GM23248 (cell line): ENCODE measurements around the gene TUBB6. TPM values are rescaled to one million over a fixed set of nuclear protein-coding genes. Genes with fewer than 3 reads are reported as not detected.

Source experiments
- DNase-seq: peaks from one replicate; pipeline ENCODE4 v3.0.0-alpha.2; 2015
- H2AFZ ChIP-seq: fragments of 200-600 bp; sonication (generic); 2 replicates; pipeline ENCODE4 v1.6.1; 2016; ENCODE audit warnings: antibody characterized with exemption
- H3F3A ChIP-seq: fragments of 200-600 bp; sonication (generic); 2 replicates; pipeline ENCODE4 v1.6.1; 2016; ENCODE audit warnings: mild to moderate bottlenecking, antibody characterized with exemption, mixed run types; ENCODE audit not compliant: insufficient read depth
- H3K27ac ChIP-seq: fragments of 200-600 bp; sonication (generic); 2 replicates; pipeline ENCODE4 v1.5.1; 2016; ENCODE audit warnings: mild to moderate bottlenecking
- H3K27me3 ChIP-seq: fragments of 200-600 bp; sonication (generic); replicated peaks from 2 replicates; pipeline ENCODE4 v1.6.1; 2016; ENCODE audit warnings: mild to moderate bottlenecking; ENCODE audit not compliant: insufficient read depth
- H3K36me3 ChIP-seq: fragments of 200-600 bp; sonication (generic); 2 replicates; pipeline ENCODE4 v1.6.1; 2016; ENCODE audit warnings: low read depth, mild to moderate bottlenecking
- H3K4me1 ChIP-seq: fragments of 200-600 bp; sonication (generic); 2 replicates; pipeline ENCODE4 v1.6.1; 2016; ENCODE audit warnings: mild to moderate bottlenecking; ENCODE audit not compliant: insufficient read depth
- H3K4me2 ChIP-seq: fragments of 200-600 bp; sonication (generic); one replicate; pipeline ENCODE4 v1.6.1; 2016; ENCODE audit warnings: mild to moderate bottlenecking; ENCODE audit not compliant: unreplicated experiment
- H3K4me3 ChIP-seq: fragments of 200-600 bp; sonication (generic); 2 replicates; pipeline ENCODE4 v1.5.1; 2016; ENCODE audit warnings: mild to moderate bottlenecking
- H3K79me2 ChIP-seq: fragments of 200-600 bp; sonication (generic); 2 replicates; pipeline ENCODE4 v1.6.1; 2016; ENCODE audit warnings: mild to moderate bottlenecking; ENCODE audit not compliant: insufficient read depth
- H3K9ac ChIP-seq: fragments of 200-600 bp; sonication (generic); 2 replicates; pipeline ENCODE4 v1.6.1; 2016; ENCODE audit warnings: mild to moderate bottlenecking
- H3K9me2 ChIP-seq: fragments of 200-600 bp; sonication (generic); 2 replicates; pipeline ENCODE4 v1.6.1; 2016; ENCODE audit warnings: mixed run types, mild to moderate bottlenecking, moderate library complexity; ENCODE audit not compliant: insufficient read depth
- H3K9me3 ChIP-seq: fragments of 200-600 bp; sonication (generic); one replicate; pipeline ENCODE4 v1.6.1; 2017; ENCODE audit warnings: low read depth
- H4K20me1 ChIP-seq: fragments of 200-600 bp; sonication (generic); 2 replicates; pipeline ENCODE4 v1.6.0; 2016; ENCODE audit not compliant: insufficient read depth
- EZH2 ChIP-seq: fragments of 200-600 bp; sonication (generic); IDR thresholded peaks from 2 replicates; pipeline ENCODE4 v1.6.1; 2018; ENCODE audit warnings: antibody characterized with exemption, mild to moderate bottlenecking; ENCODE audit not compliant: insufficient read depth, poor library complexity, severe bottlenecking
- EZH2phosphoT487 ChIP-seq: fragments of 200-600 bp; sonication (generic); IDR thresholded peaks from 2 replicates; pipeline ENCODE4 v1.6.1; 2018; ENCODE audit warnings: antibody characterized with exemption, moderate library complexity, mild to moderate bottlenecking, low read depth; ENCODE audit not compliant: insufficient read depth
- WGBS, 2 experiments: methylation state at CpG; one replicate each; pipeline ENCODE4 v1.1.6; 2015 to 2017; ENCODE audit warnings: low lambda C conversion rate in 2 of 2, low coverage in 1 of 2; ENCODE audit errors: missing lambda C conversion rate in 2 of 2; 5-methylcytosine and 5-hydroxymethylcytosine counted together
- in situ Hi-C: fragments of 300-500 bp; cut with MboI; formaldehyde crosslinking; loops from 2 replicates; pipeline ENCODE4 v1.15.0; 2020
- polyA plus RNA-seq: library from polyadenylated mRNA; unstranded; fragments of >200 nt; fragmentation: Nextera tagmentation; extraction: Ambion mirVana; gene quantifications from 2 replicates; pipeline ENCODE4 v1.2.1, GENCODE V29; 2016
- total RNA-seq: library from RNA; depleted of rRNA; stranded (reverse); fragments of >200 nt; shearing (Covaris generic); gene quantifications from 2 replicates; pipeline ENCODE4 v1.2.3, GENCODE V29; 2014

The TUBB6 gene
- total and polyA plus RNA-seq, 2 experiments from 2014 or later, result 456 to 817 TPM

DNA sequence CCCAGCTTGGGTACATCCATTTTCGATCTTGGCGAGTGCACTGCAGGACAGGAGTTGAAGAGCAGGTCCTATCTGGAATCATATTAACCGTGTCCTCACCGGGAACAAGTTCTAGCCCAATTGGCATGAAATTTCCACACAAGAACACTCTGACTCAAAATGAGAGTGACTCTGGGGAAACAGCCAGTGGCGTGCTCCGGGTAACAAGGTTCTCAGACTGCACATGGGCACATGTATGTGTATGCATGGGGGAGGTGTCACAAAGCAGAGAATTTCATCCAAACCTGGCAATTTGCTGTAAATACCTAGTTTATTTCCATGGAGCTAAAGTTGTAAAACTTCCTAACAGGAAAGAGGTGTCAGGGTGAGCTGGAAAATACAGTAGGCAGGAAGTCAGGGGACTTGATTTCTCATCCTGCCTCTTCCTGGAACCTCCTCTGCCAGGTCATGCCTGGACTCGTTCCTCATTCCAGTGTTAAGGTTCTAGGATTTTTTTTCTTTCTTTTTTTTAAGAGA is 1.7 kb downstream of the TUBB6 start:
- DNase-seq, result peak; percentile 75
- in situ Hi-C loops, result no loop called here
- peak overlapping the region; percentile 98 for H3K27ac ChIP-seq

DNA sequence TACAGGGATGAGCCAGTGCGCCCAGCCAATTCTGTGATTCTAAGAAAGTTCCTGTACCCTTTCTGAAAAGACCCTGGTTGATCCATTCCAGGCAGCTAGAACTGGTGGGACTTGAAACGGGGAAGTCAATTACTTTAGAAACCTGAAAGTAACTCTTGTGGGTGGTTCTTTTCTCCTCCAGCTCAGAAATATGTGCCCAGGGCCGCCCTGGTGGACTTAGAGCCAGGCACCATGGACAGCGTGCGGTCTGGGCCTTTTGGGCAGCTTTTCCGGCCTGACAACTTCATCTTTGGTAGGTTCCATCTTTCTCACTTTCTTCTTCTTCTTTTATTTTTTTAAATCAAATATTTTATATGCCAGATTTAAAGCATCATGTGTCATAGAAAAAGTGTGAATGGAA is 2.7 kb downstream of the TUBB6 start:
- peak overlapping the region; percentile 86 for H3K4me3 ChIP-seq
- TF ChIP-seq EZH2 (no peak), EZH2phosphoT487 (no peak)
- peaks cover 65% of the 10 kb centered on the region for H3K4me1 ChIP-seq
- peaks cover 13% of the 10 kb centered on the region; the same call in 1 of the 2 replicates for H4K20me1 ChIP-seq
- H3K79me2 ChIP-seq, result peaks cover 86% of the 10 kb centered on the region
- H3K4me2 ChIP-seq, result peak overlapping the region; percentile 97
- H3K36me3 ChIP-seq, result peaks cover 62% of the 10 kb centered on the region
- peak overlapping the region; percentile 98 for H3K27ac ChIP-seq
- no peaks in the 10 kb centered on the region for H3K9me2 ChIP-seq
- DNase-seq, result peak; percentile 55
- H2AFZ ChIP-seq, result no peak overlapping the region
- H3K27me3 ChIP-seq, result no peaks in the 10 kb centered on the region
- peaks cover 74% of the 10 kb centered on the region for H3F3A ChIP-seq
- WGBS, 2 experiments, result 98% methylated on average over 6 of the region's 6 CpGs
- peak overlapping the region; percentile 99 for H3K9ac ChIP-seq
- in situ Hi-C loops, result no loop called here
- H3K9me3 ChIP-seq, result no peaks in the 10 kb centered on the region

More for the DNA sequence above, 1.7 kb downstream of the TUBB6 start:
- no peak overlapping the region for H2AFZ ChIP-seq
- peaks cover 53% of the 10 kb centered on the region for H3K36me3 ChIP-seq
- H3K27me3 ChIP-seq, result no peaks in the 10 kb centered on the region
- 11 to 16% methylated on average over 7 of the region's 7 CpGs for WGBS, 2 experiments
- peak overlapping the region; percentile 99 for H3K9ac ChIP-seq
- 0 out of 2 replicates have a peak, but pooled peaks cover 6% of the 10 kb centered on the region for H4K20me1 ChIP-seq
- no peaks in the 10 kb centered on the region for H3K9me3 ChIP-seq
- H3K4me1 ChIP-seq, result peaks cover 55% of the 10 kb centered on the region
- H3K4me2 ChIP-seq, result peak overlapping the region; percentile 97
- TF ChIP-seq EZH2phosphoT487 (no peak), EZH2 (no peak)
- peak overlapping the region; percentile 86 for H3K4me3 ChIP-seq
- no peaks in the 10 kb centered on the region for H3K9me2 ChIP-seq
- peaks cover 86% of the 10 kb centered on the region for H3K79me2 ChIP-seq
- H3F3A ChIP-seq, result peaks cover 63% of the 10 kb centered on the region

DNA sequence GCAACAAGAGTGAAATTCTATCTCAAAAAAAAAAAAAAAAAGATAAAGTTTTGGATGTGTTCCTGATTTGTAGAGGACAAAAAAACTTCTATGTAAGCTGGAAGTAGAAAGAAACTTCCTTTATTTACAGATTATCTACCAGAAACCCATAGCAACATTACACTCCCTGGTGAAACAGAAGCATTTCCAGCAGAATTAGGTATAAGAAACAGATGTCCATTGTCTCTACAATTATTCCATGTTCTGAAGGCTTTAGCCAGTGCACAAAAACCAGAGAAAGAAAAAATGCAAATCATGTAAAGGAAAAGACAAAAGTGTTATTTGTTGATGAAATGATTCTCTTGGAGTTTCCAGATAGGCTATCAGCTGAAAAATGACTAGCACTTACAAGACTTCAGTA is 4.9 kb downstream of the TUBB6 start:
- H3F3A ChIP-seq, result peaks cover 85% of the 10 kb centered on the region
- H3K27ac ChIP-seq, result peak overlapping the region; percentile 98
- H3K9me3 ChIP-seq, result no peaks in the 10 kb centered on the region
- H4K20me1 ChIP-seq, result peaks cover 15% of the 10 kb centered on the region; the same call in 1 of the 2 replicates
- no peak overlapping the region; the same call in 1 of the 2 replicates for H3K4me3 ChIP-seq
- no peak for TF ChIP-seq EZH2
- no peak for TF ChIP-seq EZH2phosphoT487
- H3K4me1 ChIP-seq, result peaks cover 77% of the 10 kb centered on the region
- H3K36me3 ChIP-seq, result peaks cover 77% of the 10 kb centered on the region
- H3K4me2 ChIP-seq, result peak overlapping the region; percentile 51
- peak overlapping the region; percentile 73 for H3K9ac ChIP-seq
- in situ Hi-C loops, result no loop called here
- H3K79me2 ChIP-seq, result peaks cover 93% of the 10 kb centered on the region
- H2AFZ ChIP-seq, result no peak overlapping the region
- H3K9me2 ChIP-seq, result no peaks in the 10 kb centered on the region
- DNase-seq, result peak; percentile 46
- no peaks in the 10 kb centered on the region for H3K27me3 ChIP-seq

GRCh38 chr18:12313530-12314245 is 5.6 kb downstream of the TUBB6 start:
- peak overlapping the region; percentile 98 for H3K27ac ChIP-seq
- H3K79me2 ChIP-seq, result peaks cover 100% of the 10 kb centered on the region
- peaks cover 84% of the 10 kb centered on the region for H3K36me3 ChIP-seq
- DNase-seq, result peak; percentile 51
- peaks cover 78% of the 10 kb centered on the region for H3K4me1 ChIP-seq
- 53 to 59% methylated on average over 5 of the region's 5 CpGs for WGBS, 2 experiments
- no peak overlapping the region for H2AFZ ChIP-seq
- peak overlapping the region; percentile 34 for H3K4me3 ChIP-seq
- peaks cover 17% of the 10 kb centered on the region; the same call in 1 of the 2 replicates for H4K20me1 ChIP-seq
- no peaks in the 10 kb centered on the region for H3K9me2 ChIP-seq
- peaks cover 92% of the 10 kb centered on the region for H3F3A ChIP-seq
- H3K9ac ChIP-seq, result peak overlapping the region; percentile 73
- TF ChIP-seq EZH2 (no peak), EZH2phosphoT487 (no peak)
- no peaks in the 10 kb centered on the region for H3K27me3 ChIP-seq
- in situ Hi-C loops, result no loop called here
- H3K9me3 ChIP-seq, result no peaks in the 10 kb centered on the region
- H3K4me2 ChIP-seq, result peak overlapping the region; percentile 51
